ENCODE results near the gene CCDC85A.

- TF ChIP-seq CTCF (IDR thresholded peaks at IDR 0.05) (no peak), POLR2A (IDR thresholded peaks at IDR 0.05) (no peak)
Measured at GRCh38 chr2:56202381-56203121, 18.8 kb downstream of the CCDC85A start.

All from esophagus squamous epithelium (tissue), 4 donors.